ENCODE data around the gene MAP4K2.

MAP4K2 gene

DNA sequence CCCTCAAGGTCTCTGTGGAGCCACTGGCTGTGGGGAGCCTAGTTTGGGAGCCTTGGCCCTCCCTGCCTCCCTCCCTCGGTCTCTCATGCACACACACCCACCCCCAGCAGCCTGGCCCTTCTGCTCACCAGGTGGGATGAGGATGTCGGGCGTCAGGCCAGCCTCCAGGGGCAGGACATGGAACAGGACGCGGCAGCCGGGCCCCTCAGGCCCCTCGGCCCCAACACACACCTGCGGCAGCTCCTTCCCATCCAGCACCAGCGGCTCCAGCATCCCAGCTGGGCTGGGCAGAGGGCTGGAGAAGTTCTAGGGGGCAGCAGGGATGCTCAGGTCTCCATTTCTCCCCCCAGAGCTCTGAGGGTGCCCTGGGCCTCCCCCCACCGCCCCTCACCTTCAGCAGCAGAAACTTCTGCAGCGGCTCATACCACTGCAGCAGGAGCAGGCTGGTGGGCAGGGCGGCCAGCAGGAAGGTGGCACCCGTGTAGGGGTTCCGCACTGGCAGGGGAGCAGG lies 11.2 kb downstream of the MAP4K2 start:
- DNase-seq (ENCODE audit: low read depth in 2 of 2): no peak

DNA sequence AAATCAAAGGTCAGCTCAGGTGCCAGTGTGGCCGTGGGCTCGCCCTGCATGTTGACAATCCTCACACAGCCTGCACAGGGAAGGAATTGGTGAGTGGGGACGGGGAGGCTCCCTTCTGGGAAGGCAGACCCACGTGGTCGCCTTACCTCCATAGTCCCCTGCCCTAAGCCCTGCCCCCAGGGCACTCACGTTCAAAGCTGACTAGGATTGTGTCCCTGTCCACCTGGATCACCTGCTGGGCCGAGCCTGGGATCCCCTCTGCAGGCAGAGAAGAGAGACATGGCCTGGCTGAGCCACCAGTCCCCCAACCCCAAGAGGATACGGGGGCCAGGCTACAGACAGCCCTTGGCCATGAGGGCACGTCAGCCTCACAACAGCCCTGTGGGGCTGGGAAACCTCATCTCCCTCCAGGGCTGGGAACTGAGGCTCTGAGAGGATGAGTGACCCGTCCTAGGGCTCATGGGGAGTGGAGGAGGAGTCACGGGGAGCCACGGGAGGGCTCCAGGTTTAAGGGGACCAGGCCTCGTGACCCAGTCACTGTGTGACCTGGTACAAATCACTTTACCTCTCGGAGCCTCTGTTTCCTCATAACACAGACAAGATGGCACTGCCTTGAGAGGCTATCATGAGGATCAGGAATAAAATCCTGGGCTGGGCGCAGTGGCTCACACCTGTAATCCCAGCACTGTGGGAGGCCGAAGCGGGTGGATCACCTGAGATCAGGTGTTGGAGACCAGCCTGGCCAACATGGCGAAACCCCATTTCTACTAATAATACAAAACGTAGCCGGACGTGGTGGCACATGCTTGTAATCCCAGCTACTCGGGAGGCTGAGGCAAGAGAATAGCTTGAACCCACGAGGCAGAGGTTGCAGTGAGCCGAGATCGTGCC lies 12.6 kb downstream of the MAP4K2 start:
- no peak for DNase-seq (ENCODE audit: low read depth in 2 of 2)

DNA sequence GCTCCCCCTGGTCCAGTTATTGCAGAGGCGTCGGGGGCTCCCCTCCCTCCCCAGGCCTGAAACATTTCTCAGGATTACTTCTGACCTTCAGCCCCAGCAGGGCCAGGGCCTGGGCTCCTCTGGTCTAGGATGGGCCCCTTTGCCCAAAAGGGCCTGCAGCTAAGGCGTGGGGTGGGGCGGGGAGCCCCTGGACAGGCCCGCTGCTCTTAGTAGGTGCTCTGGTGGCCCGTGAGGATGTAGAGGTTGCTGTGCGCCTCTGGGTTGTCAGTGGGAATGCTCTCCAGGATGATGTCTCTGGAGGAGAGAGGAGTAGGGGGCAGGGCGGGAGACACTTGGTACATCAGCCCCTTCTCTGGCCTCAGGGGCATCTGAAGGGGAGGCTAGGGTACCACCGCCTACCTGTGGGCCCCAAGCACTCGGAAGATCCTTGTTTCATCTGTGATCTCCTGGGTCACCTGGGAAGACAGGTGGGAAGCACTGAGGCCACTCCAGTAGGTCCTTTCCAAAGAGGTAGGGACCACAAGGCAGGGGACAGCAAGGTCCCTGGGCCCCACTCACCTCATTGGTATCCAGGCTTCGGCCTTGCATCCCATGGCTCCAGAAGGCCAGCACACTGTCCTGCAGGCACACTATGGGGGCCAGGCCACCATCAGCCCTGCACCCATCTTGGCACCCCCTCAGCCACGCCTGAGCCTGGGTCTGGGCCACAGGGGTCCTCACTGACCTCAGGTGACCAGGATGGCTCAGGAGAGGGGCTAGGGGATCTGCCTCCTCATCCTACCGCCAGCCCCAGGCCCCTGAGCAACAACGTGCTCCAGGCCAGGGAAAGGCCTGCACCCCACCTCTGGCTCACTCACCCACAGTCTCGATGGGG lies 13.4 kb downstream of the MAP4K2 start:
- DNase-seq (ENCODE audit: low read depth in 2 of 2): no peak

DNA sequence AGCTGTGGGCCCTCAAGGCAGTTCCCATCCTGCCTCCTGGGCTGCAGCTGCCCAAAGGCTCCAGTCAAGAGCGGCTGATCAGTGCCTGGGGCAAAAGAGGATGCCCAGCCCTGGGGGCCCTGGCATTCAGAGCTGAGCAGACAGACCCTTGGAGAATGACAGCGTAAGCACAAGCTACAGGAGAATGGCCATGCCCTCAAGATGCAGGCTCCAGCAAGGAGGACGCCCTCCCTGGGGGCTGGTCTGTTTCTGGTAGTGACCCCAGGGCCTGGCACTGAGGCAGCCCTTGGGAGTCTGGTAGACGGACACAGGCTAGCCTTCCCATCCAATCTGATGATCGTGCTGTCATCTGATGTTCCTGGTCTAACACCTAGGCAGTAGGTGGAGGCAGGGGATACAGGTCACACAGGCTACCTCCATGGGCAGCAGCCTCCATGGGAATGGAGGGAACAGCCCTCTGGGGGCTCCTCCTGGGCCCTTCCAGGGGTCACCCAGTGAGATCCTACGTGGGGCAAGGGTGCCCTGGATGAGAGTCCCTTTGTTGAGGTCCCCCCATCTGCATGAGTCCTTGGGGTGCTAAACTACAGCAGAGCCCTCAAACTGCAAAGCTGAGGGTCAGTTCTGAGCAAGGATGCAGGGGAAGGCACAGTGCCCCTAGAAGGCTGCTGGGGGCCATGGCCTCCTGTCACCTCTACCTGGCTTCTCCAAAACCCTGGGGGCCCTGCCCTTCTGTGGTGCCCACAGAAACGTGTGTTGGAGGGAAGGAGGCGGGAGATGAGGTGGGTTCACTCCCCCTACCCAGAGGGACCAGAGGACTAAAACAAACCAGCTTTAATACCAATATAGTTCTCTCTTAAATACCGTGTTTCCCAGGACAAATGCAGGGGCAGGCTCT lies 14.4 kb downstream of the MAP4K2 start:
- no peak for DNase-seq (ENCODE audit: low read depth in 2 of 2)

DNA sequence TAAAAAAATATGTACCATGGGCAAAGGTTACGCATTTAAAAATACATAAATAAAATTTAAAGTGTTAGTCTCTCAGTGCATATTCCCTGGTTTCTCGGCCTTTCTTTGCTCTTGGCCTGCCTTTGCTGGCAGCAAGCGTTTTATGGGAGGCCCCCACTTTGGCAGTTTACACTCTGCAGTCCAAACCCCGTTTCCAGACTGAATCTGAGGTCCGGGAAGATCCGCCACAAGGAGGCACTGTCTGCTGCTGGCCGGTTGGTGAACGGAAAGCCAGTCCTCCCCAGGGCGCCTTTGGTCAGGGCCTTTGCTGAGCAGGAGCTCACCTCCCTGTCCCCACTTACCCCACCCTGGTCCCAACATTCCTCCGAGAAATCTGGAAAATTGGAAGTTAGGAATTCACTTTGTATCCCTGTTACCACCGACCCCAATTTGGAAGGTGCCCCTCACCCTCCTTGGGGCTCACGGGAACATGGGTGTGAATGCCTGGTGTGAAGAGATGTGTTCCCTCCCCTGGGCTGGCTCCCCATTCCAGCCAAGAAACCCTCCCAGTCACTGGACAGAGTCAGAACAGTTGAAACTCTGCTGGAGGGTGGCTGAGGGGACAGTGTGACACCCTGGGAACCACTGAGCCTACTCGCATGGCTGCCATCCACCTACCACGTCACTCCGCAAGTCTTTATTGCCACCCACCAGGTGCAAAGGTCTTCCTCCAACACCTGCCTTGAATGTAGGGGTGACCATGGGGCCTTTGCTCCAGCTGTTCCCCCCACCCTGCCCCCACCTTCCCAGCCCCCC lies 15.3 kb downstream of the MAP4K2 start:
- no peak for DNase-seq (ENCODE audit: low read depth in 2 of 2)

DNA sequence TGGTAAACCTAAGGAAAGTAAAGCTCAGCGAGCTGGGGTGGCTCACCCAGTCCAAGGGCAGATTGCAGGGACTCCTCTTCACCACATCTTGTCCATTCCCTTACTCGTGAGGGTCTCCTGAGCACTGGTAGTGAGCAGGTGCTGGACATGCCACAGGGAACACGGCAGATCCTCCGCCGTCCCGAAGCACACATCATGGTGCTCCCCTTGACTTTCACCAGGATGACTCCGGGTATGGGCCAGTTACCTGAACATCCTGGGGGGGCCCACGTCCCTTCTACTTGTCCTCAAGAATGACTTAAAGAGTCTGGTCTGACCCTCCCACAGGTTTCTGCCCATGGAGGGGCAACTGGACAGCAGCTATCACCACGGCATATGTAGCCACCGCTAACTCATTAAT lies 16.7 kb downstream of the MAP4K2 start:
- no peak for DNase-seq (ENCODE audit: low read depth in 2 of 2)

DNA sequence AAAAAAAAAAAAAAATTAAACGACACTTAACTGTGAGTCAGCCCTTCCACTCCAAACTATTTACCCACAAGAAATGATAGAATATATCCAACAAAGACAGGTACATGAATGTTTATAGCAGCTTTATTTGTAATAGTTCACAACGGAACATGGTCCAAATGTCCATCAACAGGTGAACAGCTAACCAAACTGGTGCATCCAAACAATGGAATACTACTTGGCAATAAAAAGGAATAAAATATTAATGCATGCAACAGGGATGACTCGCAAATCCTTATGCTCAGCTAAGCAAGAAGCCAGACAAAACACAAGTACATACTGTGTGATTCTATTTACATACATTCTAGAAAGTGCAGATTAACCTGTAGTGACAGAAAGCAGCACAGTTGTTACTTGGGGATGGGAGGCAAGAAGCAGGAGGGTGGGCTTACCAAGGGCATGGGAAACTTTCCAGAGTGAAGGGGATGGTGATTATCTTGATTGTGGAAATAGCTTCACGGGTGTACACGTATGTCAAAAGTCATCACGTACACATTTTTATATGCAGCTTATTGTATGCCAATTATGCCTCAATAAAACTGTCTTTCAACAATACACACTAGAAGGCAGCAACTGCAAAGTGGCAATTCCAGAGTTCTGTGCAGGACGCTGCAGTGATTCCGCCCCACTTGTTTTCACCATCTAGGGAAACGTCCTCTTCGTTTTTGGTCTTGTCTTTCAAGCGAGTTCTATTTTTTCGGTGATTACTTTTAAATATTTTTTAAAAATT lies 18.0 kb downstream of the MAP4K2 start:
- DNase-seq (ENCODE audit: low read depth in 2 of 2): no peak

DNA sequence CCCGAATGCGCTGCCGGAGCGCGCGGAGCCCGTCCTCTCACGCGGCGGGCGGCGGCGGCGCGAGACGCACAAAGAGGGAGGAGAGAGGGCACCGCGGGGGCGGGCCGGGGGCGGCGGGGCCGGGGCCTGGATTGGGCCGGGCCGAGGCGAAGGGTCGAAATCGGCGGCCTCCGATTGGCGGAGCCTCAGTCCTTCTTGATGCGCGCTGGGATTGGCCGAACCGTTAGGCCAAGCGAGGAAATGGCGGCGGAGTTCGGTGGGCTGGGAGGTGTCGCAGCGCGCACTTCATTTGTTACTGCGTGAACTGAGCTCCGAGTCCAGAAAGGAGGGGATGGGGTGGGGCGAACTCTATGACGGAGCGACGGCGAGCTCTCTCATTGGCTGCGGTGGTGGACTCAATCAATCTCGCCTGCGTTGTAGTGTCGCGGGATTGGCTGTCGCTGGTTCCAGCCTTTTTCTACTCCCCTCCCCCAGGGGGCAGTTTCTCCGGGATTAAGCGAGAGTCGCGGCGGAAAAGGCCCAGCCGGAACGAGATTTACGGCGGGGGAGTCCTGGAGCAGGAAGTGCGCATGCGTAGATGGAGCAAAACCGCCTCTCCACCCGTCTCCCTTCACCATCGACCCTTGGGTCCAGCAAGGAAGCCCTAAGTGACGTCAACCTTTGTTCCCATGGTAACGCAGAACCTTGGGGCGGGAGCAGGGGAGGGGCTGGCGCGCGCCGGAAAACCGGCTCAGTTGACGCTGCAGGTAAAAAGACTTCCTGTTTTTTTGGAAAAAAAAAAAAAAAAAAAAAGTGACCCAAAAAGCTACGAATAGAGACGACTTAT lies 24.3 kb downstream of the MAP4K2 start, which contains the start of gene SF1:
Gene SF1 (minus strand): TSS at position 70 of the 826 bp plus-strand sequence. CDS start 150 bp downstream, outside the sequence.
- peak; percentile 100 for DNase-seq (ENCODE audit: low read depth in 2 of 2)

DNA sequence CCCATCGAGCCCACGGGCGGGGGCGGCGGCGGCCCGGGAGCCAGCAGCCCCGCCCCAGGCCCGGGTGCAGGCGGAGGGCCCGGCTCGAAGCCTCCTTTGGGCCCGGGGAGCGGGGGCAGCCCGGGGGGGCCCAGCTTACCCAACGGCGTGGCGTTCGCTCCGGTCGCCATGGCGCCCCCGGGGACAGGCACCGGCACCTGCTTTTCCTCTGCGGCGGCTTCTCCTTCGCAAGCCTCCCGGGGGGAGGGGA lies 24.9 kb downstream of the MAP4K2 start:
- no peak for DNase-seq (ENCODE audit: low read depth in 2 of 2)

DNA sequence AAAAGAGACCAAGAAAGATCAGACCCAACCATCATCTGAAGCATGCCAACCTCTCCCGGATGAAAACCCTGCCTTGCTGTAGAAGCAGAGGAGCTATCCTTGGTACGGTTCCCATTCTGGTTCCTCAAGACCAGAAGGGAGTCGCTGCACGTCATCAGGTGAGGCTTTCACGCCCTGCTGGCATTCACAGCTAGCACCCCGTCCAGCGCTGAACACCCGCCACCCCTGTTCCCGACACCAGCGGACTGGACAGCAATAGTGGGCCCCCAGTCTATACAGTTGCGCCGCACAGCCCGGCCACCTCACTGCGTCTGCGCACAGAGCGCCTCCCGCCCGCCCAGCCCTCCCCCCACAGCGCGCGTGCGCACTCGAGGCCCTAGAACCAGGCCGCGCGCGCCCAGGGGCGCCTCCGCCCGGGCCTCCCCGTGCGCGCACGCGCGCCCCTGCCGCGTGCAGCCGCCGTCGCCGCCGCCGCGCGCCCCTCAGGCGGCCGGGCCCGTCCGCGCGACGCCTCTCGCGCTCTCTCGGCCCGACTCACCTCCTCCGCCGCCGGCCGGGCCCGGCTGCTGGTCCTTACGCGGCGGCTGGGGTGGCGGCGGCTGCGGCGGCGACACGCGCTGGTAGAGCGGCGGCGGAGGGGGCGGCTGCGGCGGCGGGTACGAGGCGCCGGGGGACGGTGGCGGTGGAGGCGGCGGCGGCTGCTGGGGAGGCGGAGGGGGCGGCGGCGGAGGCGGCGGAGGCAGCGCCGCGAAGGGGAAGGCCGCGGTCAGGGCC lies 25.4 kb downstream of the MAP4K2 start:
- DNase-seq (ENCODE audit: low read depth in 2 of 2): peak; percentile 55 to 62

DNA sequence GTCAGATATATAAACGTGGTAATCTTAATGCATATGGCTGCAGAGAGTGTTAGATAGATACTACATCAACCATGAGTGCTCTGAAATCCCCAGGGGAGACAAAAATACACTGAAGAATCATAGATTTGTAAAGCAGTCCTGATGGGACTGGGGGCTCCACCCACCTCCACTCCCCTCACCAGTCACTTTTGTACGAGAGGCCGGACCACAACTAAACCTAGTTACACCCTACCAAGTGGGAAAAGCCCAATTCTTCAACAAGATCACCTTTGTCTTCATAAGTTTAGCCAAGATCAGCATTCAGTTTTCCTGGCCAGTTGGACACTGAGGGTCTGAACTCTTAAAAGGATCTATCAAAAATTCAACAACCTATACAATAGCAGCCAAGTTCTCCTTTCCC lies 26.1 kb downstream of the MAP4K2 start:
- DNase-seq (ENCODE audit: low read depth in 2 of 2): no peak

DNA sequence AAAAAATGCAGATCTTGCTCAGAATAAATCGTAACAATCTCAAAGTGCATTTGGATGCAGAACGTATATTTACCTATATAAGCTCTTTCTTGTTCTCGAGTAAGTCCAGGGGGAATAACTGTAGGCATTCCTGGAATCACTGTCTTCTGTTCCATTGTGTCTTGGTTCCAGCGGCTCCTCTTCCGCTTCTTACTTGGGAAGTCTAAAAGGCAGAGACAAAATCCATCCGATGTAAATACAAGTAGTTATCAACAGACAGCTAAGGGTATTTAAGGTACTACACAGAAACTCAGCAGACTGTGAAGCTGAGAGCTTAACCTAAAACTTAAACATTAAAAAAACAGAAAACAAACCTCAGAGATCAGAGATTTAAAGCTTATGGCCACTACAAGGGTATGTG lies 26.6 kb downstream of the MAP4K2 start:
- no peak for DNase-seq (ENCODE audit: low read depth in 2 of 2)

DNA sequence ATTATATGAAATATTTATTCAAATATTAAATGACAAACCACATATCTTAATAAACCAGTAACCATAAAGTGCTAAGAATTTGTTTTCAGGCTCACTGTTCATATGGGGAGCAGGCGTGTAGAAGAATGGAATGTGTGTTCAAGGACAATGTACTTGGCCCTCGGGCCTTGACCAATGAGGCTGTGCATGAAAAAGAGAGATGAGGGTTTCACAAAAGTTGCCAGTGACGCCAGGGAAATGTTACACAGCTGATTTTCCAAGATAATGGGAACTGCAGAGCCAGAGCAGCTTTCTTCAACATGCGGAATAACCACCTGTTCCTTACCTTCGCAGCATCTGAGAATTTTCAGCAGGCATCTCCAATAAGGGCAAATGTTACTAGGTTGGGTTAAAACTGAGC lies 28.9 kb downstream of the MAP4K2 start:
- no peak for DNase-seq (ENCODE audit: low read depth in 2 of 2)

DNA sequence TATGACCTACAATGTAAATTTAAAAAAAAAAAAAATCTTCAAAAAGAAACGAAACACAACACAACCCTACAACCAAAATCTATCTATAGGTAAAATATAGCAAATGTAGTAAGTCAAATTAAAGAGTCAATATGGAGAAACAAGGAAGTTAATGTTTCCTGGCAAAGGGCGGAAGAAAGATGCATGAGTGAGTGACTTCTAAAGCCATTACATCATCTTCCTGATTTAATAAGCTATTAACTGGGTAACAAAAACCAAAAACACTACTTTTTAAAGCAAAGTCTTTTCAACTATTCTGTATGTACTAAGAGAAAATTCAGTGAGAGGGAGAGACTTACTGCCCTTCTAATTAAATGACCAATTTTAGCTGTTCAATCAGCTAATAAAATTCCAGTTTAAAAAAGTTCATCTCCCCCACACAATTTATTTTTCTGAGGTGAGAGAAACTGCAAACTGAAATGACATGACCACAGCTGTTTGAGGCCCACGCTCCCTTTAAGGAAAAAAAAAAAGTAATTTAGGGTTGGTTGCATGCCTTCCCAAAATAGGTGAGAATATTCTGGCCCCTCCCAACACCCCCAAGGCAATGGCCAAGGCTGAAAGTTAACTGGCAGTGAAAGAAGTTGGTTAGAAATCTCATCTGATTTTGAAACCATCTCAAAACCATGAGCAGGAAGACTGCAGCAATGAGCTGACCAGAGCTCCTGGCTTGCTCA lies 30.6 kb downstream of the MAP4K2 start:
- no peak for DNase-seq (ENCODE audit: low read depth in 2 of 2)

DNA sequence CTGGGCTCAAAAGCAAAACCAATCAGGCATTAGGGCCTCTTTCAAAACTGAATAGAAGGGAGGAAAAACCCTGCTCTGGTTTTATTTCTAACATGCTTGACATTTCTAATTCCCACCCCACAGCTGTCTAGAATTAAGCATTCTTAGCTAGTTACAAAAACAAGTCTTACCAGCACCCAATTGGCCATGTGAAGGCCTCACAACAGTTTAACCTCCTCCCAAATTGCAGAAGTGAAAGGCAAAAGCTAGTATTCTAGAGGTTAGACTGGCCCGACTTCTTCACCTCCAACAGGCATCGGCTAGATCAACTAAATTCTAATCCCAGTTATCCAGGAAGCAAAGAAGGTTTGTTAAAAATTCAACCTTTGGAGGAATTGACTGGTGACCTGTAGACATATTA lies 31.2 kb downstream of the MAP4K2 start:
- DNase-seq (ENCODE audit: low read depth in 2 of 2): no peak

DNA sequence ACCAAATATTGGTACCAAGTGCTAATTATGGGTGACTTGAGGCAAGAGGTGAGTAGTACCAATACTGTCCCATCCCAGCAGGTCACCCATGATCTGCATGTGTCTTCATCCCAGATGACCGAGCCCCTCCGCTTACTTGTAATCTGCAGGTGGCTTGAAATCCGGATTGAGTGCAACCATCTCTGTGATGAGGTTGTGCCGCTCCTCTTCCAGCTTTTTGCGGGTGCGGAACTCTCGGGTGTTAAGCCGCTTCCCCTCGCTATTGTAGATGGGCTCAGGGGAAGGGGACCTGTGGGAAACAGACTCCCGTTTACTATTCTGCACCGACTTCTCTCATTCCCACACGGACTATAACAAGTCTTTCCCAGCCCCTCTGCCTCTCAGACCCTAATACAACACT lies 32.9 kb downstream of the MAP4K2 start:
- DNase-seq (ENCODE audit: low read depth in 2 of 2): no peak

DNA sequence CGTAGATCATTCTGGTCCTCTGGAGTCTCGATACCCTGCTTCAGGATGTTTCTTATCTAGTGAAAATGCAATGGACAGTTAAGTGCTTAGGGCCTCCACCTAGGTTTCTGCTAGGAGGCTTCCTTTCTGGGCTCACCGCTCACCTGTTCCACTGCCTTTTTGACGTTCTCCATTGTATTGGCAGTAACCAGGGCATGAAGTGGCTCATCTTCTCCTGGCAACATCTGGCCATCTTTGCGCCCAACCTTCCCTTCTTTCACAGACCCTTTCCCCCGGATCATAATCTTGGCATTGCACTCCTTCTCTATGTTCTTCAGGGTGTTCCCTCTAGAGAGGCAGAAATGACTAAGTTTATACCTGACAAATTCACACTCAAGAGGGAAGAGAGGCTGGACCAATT lies 33.7 kb downstream of the MAP4K2 start:
- no peak for DNase-seq (ENCODE audit: low read depth in 2 of 2)

DNA sequence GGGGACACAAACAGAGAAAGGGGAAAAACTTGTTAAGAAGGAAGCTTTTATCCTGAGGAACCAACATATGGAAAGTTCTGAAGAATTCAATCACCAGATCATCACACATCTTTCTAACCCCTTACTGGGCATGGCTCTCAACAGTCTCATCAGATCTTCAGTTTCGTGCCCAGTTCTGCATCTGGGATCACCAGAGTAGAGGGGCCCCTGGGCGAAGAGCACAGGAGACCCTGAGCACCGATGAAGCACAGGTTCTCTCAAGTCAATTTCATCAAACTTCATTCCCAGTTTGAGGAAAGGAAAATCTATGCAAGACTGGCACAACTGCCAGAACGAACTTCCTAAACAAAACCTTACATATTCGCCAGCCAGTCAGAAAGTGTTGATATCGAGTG lies 34.7 kb downstream of the MAP4K2 start:
- no peak for DNase-seq (ENCODE audit: low read depth in 2 of 2)

Measured in fibroblast of skin of left quadriceps (primary cell).